ENCODE data around the gene VARS1. TPM values are rescaled to one million over a fixed set of nuclear protein-coding genes. Genes with fewer than 3 reads are reported as not detected.
"Not testable (repeated sequence)": the region's sequence is repeated elsewhere in the genome, so short reads cannot be mapped to it uniquely, and the experiment has no call there.

Gene VARS1
- total RNA-seq, 1 donor from 2014 or later = 162 TPM

DNA sequence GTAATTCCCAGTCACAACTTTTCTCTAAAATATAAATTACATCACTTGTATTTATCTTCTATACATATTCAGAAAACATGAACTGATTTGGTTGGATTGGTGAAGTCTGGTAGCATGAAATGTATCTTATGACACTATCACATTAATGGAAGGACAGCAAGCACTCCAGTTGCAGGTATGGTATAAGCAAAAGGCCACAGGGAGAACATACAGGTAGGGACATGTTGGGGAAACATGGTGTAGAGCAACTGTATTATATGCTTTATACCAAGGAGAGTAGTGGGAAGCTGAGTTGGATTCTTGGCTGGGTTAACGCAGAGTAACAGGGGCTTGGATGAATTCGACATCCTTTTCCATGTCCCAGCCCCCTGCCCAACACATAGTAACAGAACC is 1.4 kb upstream of the VARS1 start:
- Mint-ChIP-seq H3K27me3 (ENCODE audit: low read depth) (no peaks in the 10 kb centered on the region), H3K4me3 (peak overlapping the region; percentile 77), H3K4me1 (peaks cover 23% of the 10 kb centered on the region), H3K9me3 (no peaks in the 10 kb centered on the region), H3K36me3 (ENCODE audit: low read depth) (peaks cover 9% of the 10 kb centered on the region), H3K27ac (ENCODE audit: unreplicated experiment) (no peak overlapping the region)
- DNase-seq (ENCODE audit: low read depth, low spot score) = no peak
- TF ChIP-seq, protein P1, sequence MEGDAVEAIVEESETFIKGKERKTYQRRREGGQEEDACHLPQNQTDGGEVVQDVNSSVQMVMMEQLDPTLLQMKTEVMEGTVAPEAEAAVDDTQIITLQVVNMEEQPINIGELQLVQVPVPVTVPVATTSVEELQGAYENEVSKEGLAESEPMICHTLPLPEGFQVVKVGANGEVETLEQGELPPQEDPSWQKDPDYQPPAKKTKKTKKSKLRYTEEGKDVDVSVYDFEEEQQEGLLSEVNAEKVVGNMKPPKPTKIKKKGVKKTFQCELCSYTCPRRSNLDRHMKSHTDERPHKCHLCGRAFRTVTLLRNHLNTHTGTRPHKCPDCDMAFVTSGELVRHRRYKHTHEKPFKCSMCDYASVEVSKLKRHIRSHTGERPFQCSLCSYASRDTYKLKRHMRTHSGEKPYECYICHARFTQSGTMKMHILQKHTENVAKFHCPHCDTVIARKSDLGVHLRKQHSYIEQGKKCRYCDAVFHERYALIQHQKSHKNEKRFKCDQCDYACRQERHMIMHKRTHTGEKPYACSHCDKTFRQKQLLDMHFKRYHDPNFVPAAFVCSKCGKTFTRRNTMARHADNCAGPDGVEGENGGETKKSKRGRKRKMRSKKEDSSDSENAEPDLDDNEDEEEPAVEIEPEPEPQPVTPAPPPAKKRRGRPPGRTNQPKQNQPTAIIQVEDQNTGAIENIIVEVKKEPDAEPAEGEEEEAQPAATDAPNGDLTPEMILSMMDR (conservative IDR thresholded peaks at IDR 0.05) = no peak

DNA sequence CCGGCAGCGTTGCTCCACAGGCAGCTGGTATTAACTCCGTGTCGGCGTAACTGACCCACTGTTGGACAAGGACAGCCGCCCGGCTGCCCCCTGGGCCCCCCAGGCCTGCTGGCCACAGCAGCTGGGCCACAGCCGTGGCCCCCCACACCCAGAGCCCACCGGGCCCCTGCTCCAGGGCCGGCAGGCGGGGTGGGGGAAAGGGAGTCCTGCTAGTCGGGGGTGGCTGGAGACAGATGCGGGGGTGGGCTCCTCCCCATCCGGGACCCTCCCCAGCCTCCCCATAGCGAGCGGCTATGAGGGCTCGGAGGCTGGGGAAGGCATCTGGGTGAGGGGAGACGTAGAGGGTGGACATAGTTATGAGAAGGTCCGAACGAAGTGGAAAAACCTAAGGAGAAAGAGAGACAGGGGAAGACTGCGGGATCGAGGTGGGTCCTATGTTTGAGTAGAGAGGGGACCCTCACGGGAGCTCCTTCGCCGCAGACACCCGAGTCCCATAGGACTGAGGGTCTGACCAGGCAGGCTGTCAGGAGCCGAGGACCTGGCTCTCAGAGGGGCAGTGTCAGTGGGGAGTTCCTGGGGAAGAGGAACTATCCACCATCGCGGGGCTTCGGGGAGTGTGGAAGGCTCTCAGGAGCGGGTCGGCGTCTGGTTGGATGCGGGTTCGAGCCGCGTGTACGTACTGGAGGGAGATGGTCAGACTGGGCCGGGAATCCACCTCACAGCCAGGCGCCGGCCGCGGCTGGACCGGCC is 511 bp downstream of the VARS1 start:
- Mint-ChIP-seq H3K27ac (ENCODE audit: unreplicated experiment) (peak overlapping the region; percentile 100), H3K4me1 (peaks cover 28% of the 10 kb centered on the region), H3K27me3 (ENCODE audit: low read depth) (no peaks in the 10 kb centered on the region), H3K36me3 (ENCODE audit: low read depth) (peaks cover 10% of the 10 kb centered on the region), H3K4me3 (peak overlapping the region; percentile 99), H3K9me3 (no peaks in the 10 kb centered on the region)
- DNase-seq (ENCODE audit: low read depth, low spot score) = no peak
- TF ChIP-seq, protein P1 (conservative IDR thresholded peaks at IDR 0.05) = no peak

DNA sequence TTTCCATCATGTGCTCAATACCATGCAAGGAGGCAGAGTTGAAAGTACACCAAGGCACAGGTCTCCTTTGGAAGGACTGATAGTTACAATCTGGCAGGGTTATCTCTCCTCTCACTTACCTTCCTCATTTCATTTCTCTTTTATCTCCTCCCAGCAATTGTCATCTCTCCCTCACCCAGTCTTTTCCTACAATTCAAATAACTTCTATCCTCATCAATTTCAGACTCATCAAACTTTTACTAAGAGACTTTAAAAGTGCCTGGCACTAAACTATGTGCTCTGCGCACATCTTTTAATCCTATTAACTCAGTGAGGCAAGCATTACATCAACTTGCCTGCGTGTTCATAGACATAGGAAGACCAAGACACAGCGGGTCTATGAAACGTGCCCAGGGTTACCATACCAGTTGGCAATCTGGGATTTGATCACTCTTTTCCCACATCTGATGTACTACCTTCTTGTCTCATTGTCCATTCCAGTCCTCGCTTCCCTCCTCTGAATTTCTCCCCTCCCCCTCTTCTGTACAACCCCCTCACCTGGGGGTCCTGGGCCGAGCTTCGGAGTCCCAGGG is 1.2 kb downstream of the VARS1 start:
- Mint-ChIP-seq H3K36me3 (ENCODE audit: low read depth) (peaks cover 13% of the 10 kb centered on the region), H3K4me3 (peak overlapping the region; percentile 99), H3K27ac (ENCODE audit: unreplicated experiment) (peak overlapping the region; percentile 85)

DNA sequence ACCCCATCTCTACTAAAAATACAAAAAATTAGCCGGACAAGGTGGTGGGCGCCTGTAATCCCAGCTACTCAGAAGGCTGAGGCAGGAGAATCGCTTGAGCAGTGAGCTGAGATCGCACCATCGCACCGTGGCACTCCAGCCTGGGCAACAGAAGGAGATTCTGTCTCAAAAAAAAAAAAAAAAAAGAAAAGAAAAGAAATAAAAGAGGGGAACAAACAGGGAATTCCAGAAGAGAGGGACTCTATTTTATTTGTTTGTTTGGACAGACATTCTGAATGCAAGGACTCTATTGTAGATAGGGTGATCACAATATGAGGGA is 1.7 kb downstream of the VARS1 start:
- not testable (repeated sequence) for DNase-seq (ENCODE audit: low read depth, low spot score); H3K27me3 Mint-ChIP-seq (ENCODE audit: low read depth); H3K9me3 Mint-ChIP-seq
- peak overlapping the region; percentile 99 for H3K4me3 Mint-ChIP-seq
- peak overlapping the region; percentile 85 for H3K27ac Mint-ChIP-seq (ENCODE audit: unreplicated experiment)
- peaks cover 17% of the 10 kb centered on the region for H3K36me3 Mint-ChIP-seq (ENCODE audit: low read depth)
- peaks cover 28% of the 10 kb centered on the region for H3K4me1 Mint-ChIP-seq

More for the DNA sequence above, 1.2 kb downstream of the VARS1 start:
- Mint-ChIP-seq H3K4me1 (peaks cover 28% of the 10 kb centered on the region), H3K9me3 (no peaks in the 10 kb centered on the region), H3K27me3 (ENCODE audit: low read depth) (no peaks in the 10 kb centered on the region)
- DNase-seq (ENCODE audit: low read depth, low spot score) = no peak
- TF ChIP-seq, protein P1 (conservative IDR thresholded peaks at IDR 0.05) = no peak

DNA sequence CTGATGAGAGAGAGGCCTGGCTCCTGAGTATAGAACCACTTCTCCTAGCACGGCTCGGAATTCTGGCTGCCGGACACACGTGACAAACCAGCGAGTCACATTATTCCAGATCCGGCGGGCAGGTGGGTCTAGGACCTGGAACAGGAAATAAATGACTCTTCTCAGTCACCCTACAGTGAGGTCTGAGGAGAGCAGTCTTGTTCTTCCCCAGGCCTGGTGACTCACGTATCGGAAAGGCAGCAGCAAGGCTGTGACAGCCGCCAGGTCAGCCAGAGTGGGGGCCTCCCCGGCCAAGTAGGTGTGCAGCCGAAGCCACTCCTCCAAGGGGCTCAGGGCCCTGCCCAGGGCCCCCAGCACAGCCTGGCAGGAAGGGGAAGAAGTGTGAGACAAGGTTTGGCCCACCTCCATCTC is 2.8 kb downstream of the VARS1 start:
- H3K4me3 Mint-ChIP-seq = peak overlapping the region; percentile 49
- H3K27me3 Mint-ChIP-seq (ENCODE audit: low read depth) = no peaks in the 10 kb centered on the region

DNA sequence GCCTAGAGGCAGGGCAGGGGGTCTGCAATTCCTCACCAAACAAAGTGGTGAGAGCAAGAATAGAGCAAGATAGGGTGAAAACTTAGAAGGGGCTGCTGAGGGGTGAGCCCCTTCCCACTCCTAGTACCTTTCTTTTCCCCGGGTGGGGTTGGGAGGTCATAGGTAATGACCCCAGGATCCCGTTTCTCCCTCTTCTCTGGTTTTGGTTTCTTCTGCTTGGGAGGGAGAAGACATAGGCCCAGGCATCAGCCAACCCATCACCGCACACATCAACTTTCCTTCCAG is 3.5 kb downstream of the VARS1 start:
- DNase-seq (ENCODE audit: low read depth, low spot score) = no peak
- TF ChIP-seq, protein P1 (conservative IDR thresholded peaks at IDR 0.05) = no peak
- peak overlapping the region; percentile 91 for H3K27ac Mint-ChIP-seq (ENCODE audit: unreplicated experiment)
- H3K4me3 Mint-ChIP-seq = peak overlapping the region; percentile 34
- H3K4me1 Mint-ChIP-seq = peaks cover 26% of the 10 kb centered on the region
- peaks cover 15% of the 10 kb centered on the region for H3K36me3 Mint-ChIP-seq (ENCODE audit: low read depth)
- H3K9me3 Mint-ChIP-seq = no peaks in the 10 kb centered on the region
- no peaks in the 10 kb centered on the region for H3K27me3 Mint-ChIP-seq (ENCODE audit: low read depth)

More for the DNA sequence above, 2.8 kb downstream of the VARS1 start:
- TF ChIP-seq, protein P1 (conservative IDR thresholded peaks at IDR 0.05) = no peak
- Mint-ChIP-seq H3K27ac (ENCODE audit: unreplicated experiment) (peak overlapping the region; percentile 50), H3K4me1 (peaks cover 28% of the 10 kb centered on the region), H3K36me3 (ENCODE audit: low read depth) (peaks cover 15% of the 10 kb centered on the region), H3K9me3 (no peaks in the 10 kb centered on the region)
- no peak for DNase-seq (ENCODE audit: low read depth, low spot score)

All from neural crest cell (in vitro differentiated cells).